Hematopoietic multipotent progenitor cell treated with erythropoietin and hydrocortisone succinate and interleukin-3 and kit ligand, for 4 days (in vitro differentiated cells): ENCODE data around the gene CYGB.
"Not testable (repeated sequence)": the region's sequence is repeated elsewhere in the genome, so short reads cannot be mapped to it uniquely, and the experiment has no call there.

Experiments used
- DNase-seq: peaks from one replicate; pipeline ENCODE4 v3.0.0-alpha.2; 2015

The CYGB gene

GRCh38 chr17:76519048-76519966 is 18.2 kb downstream of the CYGB start:
- no peak for DNase-seq

DNA sequence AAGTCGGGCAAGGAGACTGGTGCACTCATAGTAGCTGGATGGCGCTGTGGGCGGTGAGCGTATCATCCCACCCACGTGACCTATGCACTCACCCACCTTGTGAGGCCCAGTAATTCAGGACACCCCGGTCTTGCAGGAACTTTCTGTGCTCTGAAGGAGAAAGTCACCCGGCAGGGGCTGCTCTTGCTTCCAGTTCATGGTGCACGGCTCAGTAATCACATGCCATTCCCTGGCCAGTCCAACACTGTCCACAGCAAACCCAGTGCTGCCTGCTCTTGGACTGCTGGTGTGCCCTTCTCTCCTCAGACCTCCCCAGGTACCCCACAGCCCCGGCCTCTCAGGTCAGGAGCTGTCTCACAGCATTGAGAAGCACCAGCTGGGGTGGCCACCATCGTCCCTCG is 19.9 kb downstream of the CYGB start:
- DNase-seq: no peak

GRCh38 chr17:76515274-76515949 is 22.1 kb downstream of the CYGB start:
- peak; percentile 74 for DNase-seq

GRCh38 chr17:76514355-76514754 is 23.2 kb downstream of the CYGB start:
- DNase-seq: not testable (repeated sequence)

DNA sequence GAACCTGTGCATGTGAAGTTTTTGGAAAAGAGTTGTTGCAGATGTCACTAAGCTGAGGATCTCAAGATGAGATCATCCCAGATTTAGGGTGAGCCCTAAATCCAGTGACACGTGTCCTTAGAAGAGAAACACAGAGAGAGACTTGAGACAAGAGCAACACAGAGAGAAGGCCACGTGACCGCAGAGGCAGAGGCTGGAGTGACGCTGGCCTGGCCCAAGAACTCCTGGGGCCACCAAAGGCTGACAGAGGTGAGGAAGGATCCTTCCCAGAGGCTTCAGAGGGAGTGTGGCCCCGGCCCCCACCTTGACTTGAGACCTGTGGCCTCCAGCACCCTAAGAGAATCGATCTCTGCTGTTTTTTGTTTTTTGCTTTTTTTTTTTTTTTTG is 24.2 kb downstream of the CYGB start:
- no peak for DNase-seq

DNA sequence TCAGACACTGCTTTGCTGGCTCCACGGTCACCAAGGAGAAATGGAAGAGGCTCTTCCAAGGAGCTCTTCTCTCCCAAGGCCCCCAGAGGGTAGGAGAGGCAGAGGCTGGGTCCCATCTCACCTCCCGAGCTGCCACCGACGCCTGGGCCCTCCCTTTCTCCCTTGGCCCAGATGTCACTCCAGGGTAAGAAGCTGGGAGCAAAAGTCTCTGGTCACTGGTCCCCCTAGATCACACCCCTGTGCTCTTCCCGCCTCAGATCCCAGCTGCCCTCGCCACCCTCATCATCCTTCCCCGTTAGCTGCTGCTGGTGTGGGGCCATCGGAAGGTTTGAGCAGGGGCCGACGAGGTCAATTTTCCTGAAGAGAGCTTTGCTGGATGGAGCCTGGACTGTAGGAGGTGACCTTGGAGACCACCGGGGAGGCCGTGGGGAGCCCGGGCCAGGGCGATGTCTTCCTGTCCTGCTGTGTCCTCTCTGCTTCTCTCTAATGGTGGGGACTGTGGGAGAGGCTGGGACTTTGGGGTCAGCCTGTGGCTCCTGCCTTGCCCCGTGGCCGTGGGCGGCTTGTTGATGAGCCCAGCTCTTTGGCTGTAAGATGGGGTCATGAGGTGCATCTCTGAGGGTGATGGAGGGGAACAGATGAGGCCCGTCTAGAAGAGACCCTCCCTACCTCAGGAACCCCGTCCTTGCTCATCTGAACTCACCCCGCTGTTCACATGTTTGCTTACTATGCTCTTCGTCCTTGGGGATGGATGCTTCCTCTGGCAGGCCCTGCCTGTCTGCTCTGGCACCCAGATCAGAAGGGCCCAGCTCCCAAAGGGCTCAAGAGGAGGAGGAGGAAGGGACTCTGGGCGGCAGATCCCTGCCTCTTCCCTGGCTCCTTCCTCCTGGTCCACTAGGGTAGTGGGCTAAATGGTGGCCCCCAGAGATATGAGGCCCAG is 24.9 kb downstream of the CYGB start:
- DNase-seq: no peak

GRCh38 chr17:76511668-76512365 is 25.7 kb downstream of the CYGB start:
- peak; percentile 47 for DNase-seq

DNA sequence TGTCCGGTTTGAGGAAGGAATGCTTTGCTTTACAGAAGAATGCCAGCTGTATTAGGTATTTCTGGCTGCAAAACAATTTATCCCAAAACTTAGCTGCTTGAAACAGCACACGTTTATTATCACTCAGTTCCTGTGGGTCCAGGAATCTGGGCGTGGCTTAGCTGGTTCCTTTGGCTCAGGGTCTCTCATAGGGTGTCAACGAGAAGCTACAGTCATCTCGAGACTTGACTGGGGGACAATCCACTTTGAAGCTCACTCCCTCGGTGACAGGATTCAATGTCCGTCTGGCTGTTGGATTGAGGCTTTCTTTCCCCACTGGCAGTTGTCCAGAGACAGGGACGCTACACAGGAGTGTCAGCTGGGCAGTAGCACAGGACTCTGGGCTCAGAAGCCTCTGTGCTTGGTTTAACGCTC is 26.7 kb downstream of the CYGB start:
- DNase-seq: no peak

DNA sequence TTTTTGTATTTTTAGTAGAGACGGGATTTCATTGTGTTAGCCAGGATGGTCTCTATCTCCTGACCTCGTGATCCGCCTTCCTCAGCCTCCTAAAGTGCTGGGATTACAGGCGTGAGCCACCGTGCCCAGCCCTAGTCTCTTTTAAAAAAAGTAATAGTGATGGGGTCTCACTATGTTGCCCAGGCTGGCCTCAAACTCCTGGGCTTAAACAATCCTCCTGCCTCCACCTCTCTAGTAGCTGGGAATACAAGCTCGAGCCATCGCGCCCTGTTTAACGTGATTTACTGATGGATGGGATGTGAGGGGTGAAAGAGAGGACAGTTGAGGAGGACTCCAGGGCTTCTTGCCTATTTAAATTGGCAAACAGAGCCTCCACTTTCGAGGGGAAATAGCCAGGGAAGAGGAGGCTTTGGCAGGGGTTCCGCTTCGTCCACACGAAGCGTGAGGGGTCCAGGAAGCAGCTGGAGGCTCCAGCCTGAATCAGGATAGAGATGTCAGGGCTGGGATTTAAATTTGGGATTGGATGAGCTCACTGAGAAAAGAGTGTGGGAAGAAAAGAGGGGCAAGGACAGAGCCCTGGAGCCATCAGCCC is 28.9 kb downstream of the CYGB start:
- not testable (repeated sequence) for DNase-seq

DNA sequence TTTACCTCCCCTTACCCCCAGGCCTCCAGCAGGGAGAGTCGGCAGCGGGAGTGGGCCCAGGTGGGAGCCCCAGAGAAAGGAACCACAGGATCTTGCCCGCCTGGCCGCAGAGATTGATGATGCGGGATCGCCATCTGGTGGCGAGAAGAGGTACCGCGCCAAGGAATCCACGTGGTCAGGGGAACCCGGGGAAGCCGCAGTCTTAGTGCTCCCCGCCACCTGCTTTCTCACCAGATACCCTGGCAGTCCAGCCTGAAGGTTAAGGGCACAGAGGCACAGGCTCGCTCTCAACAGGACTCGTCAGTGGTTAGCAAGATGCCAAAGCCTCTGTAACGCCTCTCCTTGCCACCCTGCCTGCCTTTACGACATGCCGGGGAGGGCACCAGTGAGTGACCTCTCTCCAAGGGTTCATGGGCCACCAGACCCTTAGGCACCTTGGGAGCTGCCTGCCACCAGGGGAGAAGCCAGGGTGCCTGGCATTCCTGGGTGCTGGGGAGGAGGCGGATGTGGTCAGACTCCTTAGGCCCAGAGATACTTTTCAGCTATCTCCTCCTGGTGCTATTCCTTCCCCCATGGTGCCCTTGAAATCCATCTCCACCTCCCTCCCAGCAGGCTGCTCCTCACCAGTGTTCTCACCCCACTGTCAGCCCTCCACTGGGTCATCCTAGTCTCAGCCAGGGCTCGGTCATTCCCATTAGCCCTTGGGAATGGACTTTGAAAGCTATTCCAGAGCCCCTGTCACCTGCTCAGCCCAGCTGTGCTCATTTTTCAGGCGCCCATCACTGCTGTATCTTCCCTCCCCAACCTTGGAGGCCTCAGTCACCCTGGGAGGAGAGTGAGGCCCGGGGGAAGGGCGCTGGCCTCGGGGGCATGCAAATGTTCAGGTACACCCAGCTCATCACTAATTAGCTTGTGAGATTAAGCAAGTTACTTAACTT is 30.8 kb downstream of the CYGB start:
- DNase-seq: peak; percentile 86

GRCh38 chr17:76504117-76504516 is 33.4 kb downstream of the CYGB start:
- peak; percentile 70 for DNase-seq

- DNase-seq: no peak
Measured at GRCh38 chr17:76502341-76503211, 34.9 kb downstream of the CYGB start.

DNA sequence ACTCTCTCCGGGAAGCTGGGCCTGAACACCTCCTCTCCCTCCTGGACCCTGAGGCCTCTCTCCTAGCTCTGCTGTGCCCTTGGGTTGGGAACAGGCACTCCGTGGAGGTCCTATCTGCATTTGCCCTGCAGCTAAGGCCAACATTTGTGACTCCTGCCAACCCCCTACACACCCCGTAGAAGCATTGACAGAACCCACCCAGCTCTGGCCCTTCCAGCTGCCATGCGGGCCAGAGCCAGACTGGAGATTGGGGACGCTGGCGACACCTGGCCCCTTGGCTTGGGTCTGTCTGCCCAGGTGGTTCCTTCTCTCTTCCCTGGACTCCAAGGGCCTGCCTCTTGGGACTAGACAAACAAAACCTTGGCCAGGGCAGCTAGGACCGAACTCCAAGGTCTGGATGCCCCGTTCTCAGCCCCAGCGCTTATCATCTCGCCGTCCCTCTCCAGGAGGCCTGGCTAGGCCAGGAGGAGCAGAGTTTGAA is 35.6 kb downstream of the CYGB start:
- DNase-seq: no peak

DNA sequence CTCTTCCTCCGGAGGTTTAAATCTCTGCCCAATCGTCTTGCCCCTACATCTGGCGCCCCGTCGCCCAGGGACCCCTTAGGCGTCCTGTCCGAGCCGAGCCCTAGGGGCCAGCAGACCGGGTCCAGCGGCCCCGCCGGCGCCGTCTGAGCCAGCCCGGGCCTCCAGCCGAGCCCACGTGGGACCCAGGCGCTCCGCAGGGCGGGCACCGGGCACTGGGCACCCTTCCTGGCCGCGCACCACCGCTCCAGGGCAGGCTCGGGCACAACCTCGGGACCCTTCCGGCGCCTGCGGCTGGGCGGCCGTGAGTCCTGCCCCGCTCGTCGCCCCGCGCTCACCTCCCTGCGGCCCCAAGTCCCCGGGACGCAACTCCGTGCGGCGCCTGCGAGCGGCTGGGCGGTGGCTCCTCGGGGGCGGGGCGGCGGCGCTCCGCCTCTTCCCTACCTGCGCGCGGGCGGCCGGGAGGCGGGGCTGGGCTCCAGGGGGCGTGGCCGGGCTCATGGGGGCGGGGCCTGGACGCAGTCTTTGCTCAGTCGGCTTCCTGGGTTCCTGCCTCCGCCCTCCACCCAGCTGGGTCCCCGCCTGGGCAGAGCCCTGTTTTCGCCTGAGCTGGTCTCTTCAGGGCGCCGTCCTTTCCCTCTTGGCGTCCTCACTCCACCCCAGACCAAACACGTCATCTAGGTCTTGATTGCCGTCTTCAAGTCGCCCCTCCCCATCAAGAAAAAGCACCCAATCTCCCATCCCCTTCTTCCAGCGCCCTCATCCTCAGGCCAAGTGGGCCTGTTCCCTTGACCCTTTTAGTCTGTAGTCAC is 36.3 kb downstream of the CYGB start, which contains the start of gene RHBDF2:
Gene RHBDF2 (minus strand): TSS at position 406 of the 809 bp plus-strand sequence. CDS start 19,899 bp downstream, outside the sequence.
- peak; percentile 88 for DNase-seq

GRCh38 chr17:76500747-76501017 is 36.8 kb downstream of the CYGB start:
- DNase-seq: no peak

GRCh38 chr17:76500074-76500746 is 37.3 kb downstream of the CYGB start:
- DNase-seq: no peak

DNA sequence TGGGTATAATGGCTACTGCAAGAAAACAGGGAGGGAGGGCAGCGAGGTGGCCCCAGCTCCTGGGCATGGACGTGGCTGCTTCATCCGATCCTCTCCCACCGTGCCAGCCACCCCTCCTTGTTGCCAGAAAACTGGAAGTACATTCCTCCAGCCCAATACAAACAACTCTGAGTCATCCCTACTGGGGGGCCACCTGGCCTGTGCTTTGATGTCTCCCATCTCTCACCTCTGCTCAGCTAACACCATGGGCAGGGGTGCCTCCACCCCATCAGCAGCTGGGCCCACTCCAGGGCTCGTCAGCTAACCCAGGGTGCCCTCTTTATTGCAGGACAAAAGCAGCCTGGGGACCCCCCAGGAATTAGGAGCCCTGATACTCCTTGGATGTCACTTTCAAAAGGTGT is 38.2 kb downstream of the CYGB start:
- DNase-seq: no peak

GRCh38 chr17:76498876-76499251 is 38.6 kb downstream of the CYGB start:
- DNase-seq: no peak
